Measurements from ENCODE around the gene C16orf89.

- TF ChIP-seq CTCF (IDR thresholded peaks at IDR 0.05; ENCODE audit: low read depth, low read length) (peak; percentile 28), POLR2A (IDR thresholded peaks at IDR 0.05; ENCODE audit: extremely low read depth, insufficient read length) (no peak), MAX (IDR thresholded peaks at IDR 0.05; ENCODE audit: low read depth, low read length) (no peak)
Observed at GRCh38 chr16:5042574-5043171, 23.1 kb downstream of the C16orf89 start.

Data from NB4 (cell line).